Kasumi-1 (cell line): ENCODE data around the gene MYBPHL.
"Not testable (repeated sequence)": the region's sequence is repeated elsewhere in the genome, so short reads cannot be mapped to it uniquely, and the experiment has no call there.

Source experiments
- DNase-seq, 2 experiments: peaks; one replicate each; lab custom pipeline; 2025; lab: John Stamatoyannopoulos, UW

Gene MYBPHL

GRCh38 chr1:109305991-109306390, 820 bp downstream of the MYBPHL start:
- not testable (repeated sequence) for DNase-seq

- DNase-seq: no peak
Observed at GRCh38 chr1:109304226-109304920, 2.4 kb downstream of the MYBPHL start.

GRCh38 chr1:109301874-109302273, 4.9 kb downstream of the MYBPHL start:
- DNase-seq: no peak

- no peak for DNase-seq
Observed at GRCh38 chr1:109300650-109301151, 6.1 kb downstream of the MYBPHL start.

- no peak for DNase-seq
Observed at GRCh38 chr1:109299558-109300343, 7.1 kb downstream of the MYBPHL start.

GRCh38 chr1:109298666-109299557, 7.9 kb downstream of the MYBPHL start:
- no peak for DNase-seq

- no peak for DNase-seq
Observed at GRCh38 chr1:109296782-109297181, 10.0 kb downstream of the MYBPHL start.

GRCh38 chr1:109295712-109296415, 10.9 kb downstream of the MYBPHL start:
- DNase-seq: no peak

- DNase-seq: no peak
Observed at GRCh38 chr1:109294481-109294880, 12.3 kb downstream of the MYBPHL start.

GRCh38 chr1:109293026-109293425, 13.8 kb downstream of the MYBPHL start:
- DNase-seq: no peak

- no peak for DNase-seq
Observed at GRCh38 chr1:109292364-109292763, 14.4 kb downstream of the MYBPHL start.

- DNase-seq: peak; percentile 67 to 69
Observed at GRCh38 chr1:109290998-109291397, 15.8 kb downstream of the MYBPHL start.

- no peak for DNase-seq
Observed at GRCh38 chr1:109290137-109290536, 16.7 kb downstream of the MYBPHL start.

- DNase-seq: not testable (repeated sequence)
Observed at GRCh38 chr1:109286762-109287161, 20.0 kb downstream of the MYBPHL start.

- no peak for DNase-seq
Observed at GRCh38 chr1:109283748-109284600, 22.8 kb downstream of the MYBPHL start.

- peak; percentile 94 for DNase-seq
Observed at GRCh38 chr1:109282952-109283747, 23.7 kb downstream of the MYBPHL start, which contains the start of gene PSRC1. Gene PSRC1 (minus strand): TSS chr1:109283145.

- DNase-seq: no peak
Observed at GRCh38 chr1:109282497-109282951, 24.3 kb downstream of the MYBPHL start.

GRCh38 chr1:109281680-109282496, 24.9 kb downstream of the MYBPHL start:
- peak; percentile 51 to 70 for DNase-seq

- DNase-seq: no peak
Observed at GRCh38 chr1:109280862-109281261, 25.9 kb downstream of the MYBPHL start.
